Kidney (tissue), 14 donors: ENCODE results near the gene KRT35. TPM values are rescaled to one million over a fixed set of nuclear protein-coding genes. Genes with fewer than 3 reads are reported as not detected.

ENCODE experiments used
- DNase-seq, 5 donors: peaks; one replicate each; pipeline ENCODE4 v3.0.0-alpha.2; 2013 to 2020
- FAIRE-seq: peaks from 2 replicates; lab custom pipeline; 2012; peaks lifted over from hg19 to GRCh38; lab: Jason Lieb, UNC
- H3K27ac ChIP-seq, 2 donors: one replicate each; pipeline ENCODE4 v1.7.0; 2013; ENCODE audit warnings: low read depth in 2 of 2, low read length in 2 of 2, inconsistent platforms in 1 of 2
- H3K27me3 ChIP-seq: one replicate; pipeline ENCODE4 v1.7.1; 2013; ENCODE audit warnings: low read length, inconsistent platforms; ENCODE audit not compliant: control insufficient read depth, insufficient read depth
- H3K36me3 ChIP-seq, 3 donors: one replicate each; pipeline versions ENCODE4 v1.7.0 to v1.7.1; 2013; ENCODE audit warnings: low read length in 3 of 3, control low read depth in 1 of 3, inconsistent platforms in 1 of 3; ENCODE audit not compliant: insufficient read depth in 3 of 3, control insufficient read depth in 2 of 3
- H3K4me1 ChIP-seq, 3 donors: one replicate each; pipeline versions ENCODE4 v1.7.0 to v1.7.1; 2013; ENCODE audit warnings: low read length in 3 of 3, inconsistent platforms in 1 of 3, low read depth in 1 of 3; ENCODE audit not compliant: control insufficient read depth in 2 of 3, insufficient read depth in 2 of 3
- H3K4me3 ChIP-seq, 3 donors: one replicate each; pipeline versions ENCODE4 v1.7.0 to v1.8.1; 2013; ENCODE audit warnings: low read length in 3 of 3, control low read depth in 1 of 3, inconsistent platforms in 1 of 3
- H3K9ac ChIP-seq, 3 donors: one replicate each; pipeline versions ENCODE4 v1.7.0 to v1.7.1; 2013; ENCODE audit warnings: low read length in 3 of 3, control low read depth in 1 of 3, inconsistent platforms in 1 of 3
- H3K9me3 ChIP-seq, 3 donors: one replicate each; pipeline versions ENCODE4 v1.7.0 to v1.7.1; 2013; ENCODE audit warnings: low read length in 3 of 3, control low read depth in 1 of 3, inconsistent platforms in 1 of 3; ENCODE audit not compliant: control insufficient read depth in 2 of 3, insufficient read depth in 1 of 3
- intact Hi-C: fragments of 100-400 bp; cut with DNase I; formaldehyde crosslinking; loops from one replicate; pipeline ENCODE4 v1.11.1; 2022
- polyA plus RNA-seq: library from polyadenylated mRNA; stranded (reverse); fragments of 350-450 nt; fragmentation: Illumina TruSeq; extraction: RNeasy Lipid Tissue Mini Kit (QIAGEN cat#74804); gene quantifications from one replicate; pipeline ENCODE4 v1.2.3, GENCODE V29; 2014; ENCODE audit warnings: low read depth, low replicate concordance; ENCODE audit not compliant: insufficient read depth
- total RNA-seq: library from RNA; stranded (reverse); fragmentation: NEBNext Ultra II Directional; extraction: Animal tissue kit (Norgen Biotek cat#: 25700); gene quantifications from one replicate; pipeline ENCODE4 v1.2.1, GENCODE V29; 2021
- TF ChIP-seq, protein P1 (sequence below): IDR thresholded peaks from 3 replicates; pipeline ENCODE4 v1.5.1; 2012; ENCODE audit warnings: mild to moderate bottlenecking, moderate library complexity, borderline replicate concordance; ENCODE audit not compliant: insufficient read depth; ENCODE audit errors: extremely low read depth
- donor health status: control.
- donor health status: control.
- donor health status: control.
- donor health status: control.
- donor health status: control.
- donor health status: DM: yes; HTN: yes; CAD: no.
- donor health status: Normal renal cell carcinoma (clear cell type).

KRT35 gene
- total and polyA plus RNA-seq, 2 donors from 2014 or later = not detected

- Histone ChIP-seq H3K9me3 (no peaks in the 10 kb centered on the region), H3K9ac (no peak overlapping the region), H3K27ac (no peak overlapping the region), H3K4me3 (no peak overlapping the region), H3K36me3 (no peaks in the 10 kb centered on the region), H3K27me3 (no peaks in the 10 kb centered on the region), H3K4me1 (peaks cover 0 to 4% (median 0%) of the 10 kb centered on the region in 3 donors)
- DNase-seq = peak in 1 of 5 donors; percentile 31
- intact Hi-C loops = no loop called here
- FAIRE-seq = no peak
- TF ChIP-seq, protein P1, sequence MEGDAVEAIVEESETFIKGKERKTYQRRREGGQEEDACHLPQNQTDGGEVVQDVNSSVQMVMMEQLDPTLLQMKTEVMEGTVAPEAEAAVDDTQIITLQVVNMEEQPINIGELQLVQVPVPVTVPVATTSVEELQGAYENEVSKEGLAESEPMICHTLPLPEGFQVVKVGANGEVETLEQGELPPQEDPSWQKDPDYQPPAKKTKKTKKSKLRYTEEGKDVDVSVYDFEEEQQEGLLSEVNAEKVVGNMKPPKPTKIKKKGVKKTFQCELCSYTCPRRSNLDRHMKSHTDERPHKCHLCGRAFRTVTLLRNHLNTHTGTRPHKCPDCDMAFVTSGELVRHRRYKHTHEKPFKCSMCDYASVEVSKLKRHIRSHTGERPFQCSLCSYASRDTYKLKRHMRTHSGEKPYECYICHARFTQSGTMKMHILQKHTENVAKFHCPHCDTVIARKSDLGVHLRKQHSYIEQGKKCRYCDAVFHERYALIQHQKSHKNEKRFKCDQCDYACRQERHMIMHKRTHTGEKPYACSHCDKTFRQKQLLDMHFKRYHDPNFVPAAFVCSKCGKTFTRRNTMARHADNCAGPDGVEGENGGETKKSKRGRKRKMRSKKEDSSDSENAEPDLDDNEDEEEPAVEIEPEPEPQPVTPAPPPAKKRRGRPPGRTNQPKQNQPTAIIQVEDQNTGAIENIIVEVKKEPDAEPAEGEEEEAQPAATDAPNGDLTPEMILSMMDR = no peak
These were observed 26.4 kb upstream of the KRT35 start for GRCh38 chr17:41507315-41507880.

DNA sequence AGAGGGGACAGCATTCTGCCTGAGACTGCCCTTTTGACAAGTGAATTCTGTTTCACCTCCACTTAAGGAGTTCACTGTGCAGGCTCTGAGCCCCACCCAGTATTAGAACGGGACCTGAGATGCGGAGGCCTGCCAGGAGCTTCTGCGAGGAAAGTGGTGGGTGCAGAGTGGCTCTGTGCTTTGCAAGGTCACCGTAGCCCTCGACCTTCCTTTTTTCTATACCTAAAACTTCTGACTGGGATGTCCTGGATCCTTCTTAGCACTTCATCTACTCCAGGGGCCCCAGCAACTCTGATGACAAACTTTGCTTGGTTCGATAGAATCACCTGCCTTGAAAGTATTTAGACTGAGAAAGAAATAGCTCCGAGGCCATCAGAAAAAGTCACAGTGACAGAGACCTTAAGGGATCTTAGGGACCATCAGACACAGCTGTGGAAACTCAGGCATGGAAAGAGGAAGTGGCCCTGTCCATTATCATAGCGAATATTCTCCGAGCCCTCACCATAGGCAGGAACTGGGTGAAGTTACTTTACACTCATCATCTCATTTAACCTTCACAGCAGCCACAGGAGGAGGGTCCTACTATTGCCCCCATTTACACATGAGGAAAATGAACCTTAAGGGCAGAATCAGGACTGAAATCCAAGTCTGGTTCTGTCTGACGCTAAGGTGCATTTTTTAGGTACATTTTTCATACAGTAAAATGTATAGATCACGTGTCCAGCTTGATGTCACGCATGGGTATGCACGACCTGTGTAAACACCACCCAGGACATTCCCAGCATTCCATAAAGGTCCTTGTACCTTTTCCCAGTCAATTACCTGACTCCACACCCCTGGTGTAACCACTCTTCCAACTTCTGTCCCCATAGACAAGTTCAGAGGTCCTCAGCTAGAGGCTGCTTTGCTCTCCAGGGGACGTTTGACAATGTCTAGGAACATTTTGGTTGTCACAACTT is 25.1 kb upstream of the KRT35 start:
- TF ChIP-seq, protein P1 = no peak
- no peaks in the 10 kb centered on the region for H3K27me3 ChIP-seq
- peaks cover 0 to 4% (median 0%) of the 10 kb centered on the region in 3 donors for H3K4me1 ChIP-seq
- peak in 2 of 5 donors; percentile 38 to 40 for DNase-seq
- H3K4me3 ChIP-seq = no peak overlapping the region
- no peak overlapping the region for H3K9ac ChIP-seq
- intact Hi-C loops = no loop called here
- H3K9me3 ChIP-seq = no peaks in the 10 kb centered on the region
- no peak overlapping the region for H3K27ac ChIP-seq
- H3K36me3 ChIP-seq = no peaks in the 10 kb centered on the region
- no peak for FAIRE-seq

DNA sequence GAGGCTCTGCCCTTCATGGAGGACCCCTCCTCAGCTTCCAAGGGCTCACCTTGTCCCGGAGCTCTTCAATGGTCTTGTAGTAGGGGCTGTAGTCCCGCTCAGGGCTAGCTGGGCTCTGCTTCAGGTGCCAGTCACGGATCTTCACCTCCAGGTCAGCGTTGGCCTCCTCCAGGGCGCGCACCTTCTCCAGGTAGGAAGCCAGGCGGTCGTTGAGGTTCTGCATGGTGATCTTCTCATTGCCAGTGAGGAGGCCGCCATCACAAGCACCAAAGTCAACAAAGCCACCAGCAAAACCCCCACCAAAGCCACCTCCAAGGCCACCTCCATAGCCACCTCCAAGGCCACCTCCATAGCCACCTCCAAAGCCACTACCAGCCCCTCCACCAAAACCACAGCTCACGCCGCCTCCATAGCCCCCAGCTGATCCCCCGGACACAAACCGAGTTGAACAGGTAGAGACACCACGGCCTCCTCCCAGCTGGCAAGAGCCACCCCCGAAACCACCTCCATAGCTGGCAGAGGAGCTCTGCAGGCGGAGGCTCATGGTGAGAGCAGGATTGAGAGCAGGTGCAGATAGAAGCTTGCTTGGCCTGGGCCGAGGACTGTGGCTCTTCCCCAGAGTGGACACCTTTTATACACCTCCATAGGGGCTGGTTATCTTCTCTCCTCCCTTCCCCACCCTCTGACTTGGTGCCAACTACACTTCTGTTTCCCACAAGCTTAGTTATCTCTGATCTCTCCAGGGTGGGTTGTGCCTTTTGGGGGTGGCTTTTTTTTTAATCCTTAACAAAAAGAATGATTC is 24.3 kb upstream of the KRT35 start, which contains the start of gene KRT13:
KRT13 (minus strand) TSS at position 606 of the 802 bp plus-strand sequence; CDS start at position 544, 62 bp downstream.
- Histone ChIP-seq H3K27ac (no peak within 1 kb of the TSS), H3K9ac (no peak within 1 kb of the TSS), H3K4me1 (peaks cover 0 to 4% (median 0%) of the 10 kb centered on the region in 3 donors), H3K9me3 (no peaks in the 10 kb centered on the region), H3K4me3 (no peak within 1 kb of the TSS), H3K36me3 (no peaks in the 10 kb centered on the region), H3K27me3 (no peaks in the 10 kb centered on the region)
- intact Hi-C loops = no loop called here
- FAIRE-seq (no peak), DNase-seq (no peak)
- TF ChIP-seq, protein P1 = no peak
